ENCODE data around the gene CIPC.

The CIPC gene

DNA sequence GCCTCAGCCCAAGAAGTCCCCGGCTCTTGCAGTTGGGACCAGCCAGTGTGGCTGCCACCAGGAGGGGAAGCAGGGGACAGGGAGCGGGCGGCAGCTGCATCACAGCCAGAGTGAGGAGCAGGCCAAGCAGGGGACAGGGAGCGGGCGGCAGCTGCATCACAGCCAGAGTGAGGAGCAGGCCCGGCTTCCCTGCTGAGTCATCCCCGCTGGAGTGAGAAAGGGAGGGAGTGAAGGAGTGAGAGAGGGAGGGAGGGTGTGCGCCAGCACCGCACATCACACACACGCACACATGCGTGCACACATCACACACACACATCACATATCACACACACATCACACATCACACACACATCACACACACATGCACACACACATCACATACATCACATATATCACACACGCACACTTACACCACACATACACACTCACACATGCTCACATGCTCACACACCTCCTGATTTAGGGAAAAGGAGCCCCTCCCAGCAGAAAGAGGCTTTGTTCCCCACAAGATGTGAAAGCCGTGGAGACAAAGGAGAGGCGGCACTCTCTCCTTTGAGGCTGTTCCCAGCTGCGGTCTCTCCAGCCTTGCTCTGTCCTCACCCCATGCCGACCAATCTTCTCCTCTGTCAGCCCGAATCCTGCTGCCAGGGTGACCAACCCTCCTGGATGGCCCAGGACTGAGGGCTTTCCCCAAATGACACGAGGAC, 60.3 kb downstream of the CIPC start:
- DNase-seq, result peak; percentile 38

DNA sequence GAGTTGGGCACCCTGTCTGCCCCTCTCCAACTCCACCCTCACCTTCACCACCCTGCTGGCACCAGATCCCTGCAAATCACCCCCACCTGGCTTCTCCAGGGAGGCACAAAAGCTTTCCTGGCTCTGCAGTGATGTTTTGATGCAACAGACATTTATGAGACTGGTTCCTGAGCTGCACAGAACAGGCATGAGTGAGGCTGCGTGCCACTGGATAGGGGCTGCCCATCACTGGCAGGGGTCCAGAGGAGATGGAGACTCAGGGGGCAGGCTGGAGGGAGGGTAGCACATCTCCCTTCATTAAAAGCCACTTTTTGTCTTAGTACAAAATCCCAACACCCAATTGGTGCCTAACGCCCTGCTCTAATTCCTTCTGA, 60.8 kb downstream of the CIPC start:
- no peak for DNase-seq

DNA sequence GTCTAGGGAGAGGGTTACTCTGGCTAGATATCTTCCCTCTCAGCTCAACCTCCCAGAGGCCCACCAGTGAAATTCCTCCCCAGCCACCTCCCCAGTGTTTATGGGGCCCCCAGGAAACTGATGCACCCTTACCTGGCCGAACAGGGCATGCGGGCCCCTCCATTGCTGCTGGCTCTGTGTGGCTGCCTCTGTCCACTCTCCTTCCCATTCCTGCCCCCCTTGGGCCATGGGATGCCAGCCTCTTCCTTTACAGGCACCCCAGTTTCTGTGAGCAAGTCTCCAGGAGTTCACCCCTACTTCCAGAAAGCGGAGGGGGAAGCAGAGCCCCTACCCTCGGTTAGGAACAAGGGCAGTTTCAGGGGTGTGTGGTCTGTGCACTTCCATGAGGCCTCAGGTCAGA, 63.0 kb downstream of the CIPC start:
- no peak for DNase-seq

Measured in NCI-H226 (cell line).